ENCODE measurements around the gene GMFB.
"Not testable (repeated sequence)": the region's sequence is repeated elsewhere in the genome, so short reads cannot be mapped to it uniquely, and the experiment has no call there.

GRCh38 chr14:54453990-54454389, 34.8 kb downstream of the GMFB start:
- not testable (repeated sequence) for TF ChIP-seq CTCF (IDR thresholded peaks at IDR 0.05 in 2 of 3, conservative IDR thresholded peaks at IDR 0.05 in 1 of 3; ENCODE audit: control insufficient read depth in 2 of 3, extremely low read depth in 1 of 3, insufficient read depth in 1 of 3, low read depth in 3 of 3, low read length in 3 of 3); SREBF1 (IDR thresholded peaks at IDR 0.05; ENCODE audit: low read length)
